Mesenteric fat pad (tissue), 1 donor: ENCODE measurements around the gene TMTC1. TPM values are rescaled to one million over a fixed set of nuclear protein-coding genes. Genes with fewer than 3 reads are reported as not detected.
A peak's percentile ranks its signal among the peaks of the same experiment; 100 is the strongest.
"Not testable (repeated sequence)": the region's sequence is repeated elsewhere in the genome, so short reads cannot be mapped to it uniquely, and the experiment has no call there.

Experiments used
- DNase-seq: peaks from one replicate; pipeline ENCODE4 v3.0.0-alpha.2; 2020; ENCODE audit warnings: low spot score
- long read RNA-seq: library from polyadenylated mRNA; unstranded; transcript quantifications from one replicate; pipeline ENCODE4 v2.0.0, GENCODE V29; 2020
- total RNA-seq: library from RNA; stranded (reverse); fragmentation: NEBNext Ultra II Directional; extraction: Animal tissue kit (Norgen Biotek cat#: 25700); gene quantifications from one replicate; pipeline ENCODE4 v1.2.1, GENCODE V29; 2021
- donor health status: DM: yes; HTN: yes; CAD: no.

TMTC1 gene
- total RNA-seq, result 107 TPM
- long read RNA-seq, full-length matches to known transcripts, result 1 of 72 reads
- long read RNA-seq, partial matches to known transcripts, result 5 of 72 reads
- long read RNA-seq, other reads (novel, unspliced or antisense), result 66 of 72 reads

DNA sequence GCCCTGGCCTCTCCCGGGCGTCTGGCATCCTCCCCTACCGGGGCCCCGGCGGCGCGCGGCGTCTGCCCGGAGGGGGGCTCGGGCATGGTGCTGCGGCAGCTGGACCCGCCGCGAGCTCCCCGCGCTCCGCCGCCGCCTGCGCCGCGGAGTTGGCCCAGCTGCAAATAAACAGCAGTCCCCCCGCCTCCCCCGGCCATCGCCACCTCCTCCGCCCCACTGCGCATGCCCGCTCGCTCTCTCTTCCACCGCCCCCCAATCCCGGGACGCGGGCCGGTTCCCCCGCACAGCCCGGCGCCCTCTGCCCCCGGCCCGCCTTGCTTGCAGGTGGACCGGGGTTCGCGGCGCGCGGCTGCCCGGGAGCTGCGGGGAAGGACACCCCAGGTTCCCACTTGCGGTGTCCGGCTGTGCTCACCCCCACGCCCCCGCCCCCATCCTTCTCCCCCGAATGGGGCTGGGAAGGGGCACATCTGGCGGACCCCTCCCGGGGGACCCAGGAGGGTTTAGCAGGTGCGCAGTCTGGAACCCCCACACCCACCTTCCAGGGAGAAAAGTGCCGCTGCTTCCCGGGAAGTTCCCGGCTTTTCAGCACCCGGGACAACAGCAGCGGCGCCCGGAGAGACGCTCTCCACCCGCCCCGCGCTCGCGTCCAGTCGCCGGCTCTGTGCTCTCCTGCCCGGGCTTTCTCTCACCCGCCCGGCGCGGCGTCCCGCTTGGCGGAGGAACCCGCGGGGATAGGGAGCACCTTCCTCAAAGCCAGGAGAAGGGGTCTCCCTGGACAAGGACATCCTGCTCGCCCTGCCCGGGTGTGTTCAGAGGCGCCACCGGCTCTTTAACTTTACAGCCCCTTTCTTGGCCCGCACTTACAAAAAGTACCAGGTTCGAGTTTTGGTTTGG, at the start of gene TMTC1:
Gene TMTC1, minus strand, starts transcription at position 170 of the 894 bp plus-strand sequence. CDS start 191 bp downstream, outside the sequence.
- peak; percentile 91 for DNase-seq

DNA sequence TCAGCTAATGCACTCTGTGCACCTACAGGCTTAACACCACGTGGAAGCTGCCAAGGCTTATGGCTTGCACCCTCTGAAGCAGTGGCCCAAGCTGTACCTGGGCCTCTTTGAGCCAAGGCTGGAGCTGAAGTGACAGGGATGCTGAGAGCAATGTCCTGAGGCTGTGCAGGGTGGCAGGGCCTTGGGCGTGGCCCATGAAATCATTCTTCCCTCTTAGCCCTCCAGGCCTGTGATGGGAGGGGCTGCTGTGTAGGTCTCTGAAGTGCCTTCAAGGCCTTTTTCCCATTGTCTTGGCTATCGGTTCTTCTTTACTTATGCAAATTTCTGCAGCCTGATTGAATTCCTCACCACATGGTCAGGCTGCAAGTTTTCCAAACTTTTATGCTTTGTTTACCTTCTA, 47.4 kb upstream of the TMTC1 start:
- DNase-seq, result peak; percentile 79

DNA sequence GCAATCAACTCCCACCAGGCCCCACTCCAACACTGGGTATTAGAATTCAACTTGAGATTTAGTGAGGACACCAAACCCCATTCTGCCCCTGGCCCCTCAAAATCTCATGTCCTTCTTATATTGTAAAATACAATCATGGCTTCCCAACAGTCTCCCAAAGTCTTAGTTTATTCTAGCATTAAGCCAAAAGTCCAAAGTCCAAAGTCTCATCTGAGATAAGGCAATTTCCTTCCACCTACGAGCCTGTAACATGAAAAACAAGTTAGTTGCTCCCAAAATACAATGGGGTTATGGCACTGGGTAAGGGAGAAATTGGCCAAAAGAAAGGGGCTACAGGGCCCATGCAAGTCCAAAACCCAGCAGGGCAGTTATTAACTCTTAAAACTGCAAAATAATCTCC, 46.6 kb upstream of the TMTC1 start:
- DNase-seq, result no peak

DNA sequence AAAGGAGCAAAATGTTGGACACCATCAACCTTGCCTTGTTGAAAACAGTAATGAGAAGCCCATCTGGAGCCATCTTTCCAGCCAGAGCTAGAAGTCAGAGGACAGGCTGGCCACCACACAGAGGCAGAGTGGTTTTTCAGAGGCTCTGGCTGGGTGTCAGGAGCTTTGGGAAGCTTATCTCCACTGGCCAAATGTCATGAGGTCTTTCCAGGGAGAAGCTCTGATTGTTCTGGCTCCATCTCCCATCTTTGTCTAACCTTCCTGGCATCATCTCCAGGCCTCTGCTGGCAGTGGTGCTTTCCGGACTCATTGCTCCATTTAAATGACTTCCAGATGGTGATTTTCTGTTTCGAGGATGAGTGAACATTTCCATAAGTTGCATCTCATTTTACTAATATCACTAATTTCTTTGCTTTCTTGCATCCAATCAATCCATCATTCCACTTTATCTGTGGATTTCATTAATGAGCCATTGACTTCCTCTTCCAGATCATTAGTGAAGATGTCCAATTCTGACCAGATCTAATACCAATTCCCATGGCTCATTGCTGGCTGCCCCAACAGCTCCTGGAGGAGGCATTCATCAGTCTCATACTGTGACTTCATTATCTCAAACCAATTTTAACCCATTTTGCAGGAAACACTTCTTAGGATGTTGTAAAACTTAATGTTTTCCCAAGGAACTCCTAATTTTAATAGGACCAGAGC, 35.3 kb upstream of the TMTC1 start:
- no peak for DNase-seq

DNA sequence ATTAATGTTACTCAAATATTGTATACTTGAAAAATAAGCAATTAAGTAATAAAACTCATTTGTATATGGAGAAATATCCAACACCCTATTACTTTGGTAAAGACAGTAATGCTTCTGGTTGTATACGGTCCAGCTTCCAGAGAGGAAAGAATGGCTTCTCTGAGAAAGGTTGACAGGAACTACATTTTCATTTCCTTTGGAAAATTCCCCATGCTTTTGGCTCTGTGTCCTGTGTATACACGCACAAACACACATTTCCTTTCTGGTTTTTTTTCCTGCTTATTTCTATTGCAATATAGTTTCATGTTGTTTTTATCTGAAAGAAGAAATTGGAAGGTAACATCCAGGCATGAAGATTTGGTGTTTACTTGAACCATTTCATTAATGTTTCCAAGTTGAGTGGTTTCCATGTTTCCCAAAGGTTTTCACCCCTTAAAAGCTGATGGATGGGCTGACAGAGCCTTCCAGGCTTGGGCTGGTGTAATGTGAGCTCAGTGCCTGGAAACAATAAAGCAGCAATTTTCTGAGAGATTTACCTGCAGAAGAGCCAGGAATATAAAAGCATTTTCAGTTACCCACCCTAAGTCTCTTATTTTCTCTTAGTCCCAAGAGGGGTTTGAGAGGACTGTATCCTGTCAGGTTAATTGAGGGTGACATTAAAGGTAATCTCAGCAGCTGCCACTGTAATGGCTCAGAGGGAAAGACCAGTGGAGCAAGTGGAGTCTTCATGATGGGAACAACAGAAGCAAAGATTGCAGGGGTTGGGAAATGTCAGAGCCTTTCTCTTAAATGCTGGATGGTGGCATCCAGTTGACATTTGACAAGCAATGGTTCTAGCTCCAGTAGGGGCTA, 33.4 kb upstream of the TMTC1 start:
- no peak for DNase-seq

DNA sequence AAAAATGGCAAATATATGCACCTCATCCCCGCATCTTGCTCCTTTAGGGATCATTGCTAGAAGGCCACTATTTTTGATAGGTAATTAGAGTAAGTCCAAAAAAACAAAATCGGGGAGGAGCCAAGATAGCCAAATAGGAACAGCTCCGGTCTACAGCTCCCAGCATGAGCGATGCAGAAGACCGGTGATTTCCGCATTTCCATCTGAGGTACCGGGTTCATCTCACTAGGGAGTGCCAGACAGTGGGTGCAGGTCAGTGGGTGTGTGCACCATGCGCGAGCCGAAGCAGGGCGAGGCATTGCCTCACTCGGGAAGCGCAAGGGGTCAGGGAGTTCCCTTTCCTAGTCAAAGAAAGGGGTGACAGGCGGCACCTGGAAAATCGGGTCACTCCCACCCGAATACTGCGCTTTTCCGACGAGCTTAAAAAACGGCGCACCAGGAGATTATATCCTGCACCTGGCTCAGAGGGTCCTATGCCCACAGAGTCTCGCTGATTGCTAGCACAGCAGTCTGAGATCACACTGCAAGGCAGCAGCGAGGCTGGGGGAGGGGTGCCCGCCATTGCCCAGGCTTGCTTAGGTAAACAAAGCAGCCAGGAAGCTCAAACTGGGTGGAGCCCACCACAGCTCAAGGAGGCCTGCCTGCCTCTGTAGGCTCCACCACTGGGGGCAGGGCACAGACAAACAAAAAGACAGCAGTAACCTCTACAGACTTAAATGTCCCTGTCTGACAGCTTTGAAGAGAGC, 26.0 kb upstream of the TMTC1 start:
- DNase-seq, result not testable (repeated sequence)

DNA sequence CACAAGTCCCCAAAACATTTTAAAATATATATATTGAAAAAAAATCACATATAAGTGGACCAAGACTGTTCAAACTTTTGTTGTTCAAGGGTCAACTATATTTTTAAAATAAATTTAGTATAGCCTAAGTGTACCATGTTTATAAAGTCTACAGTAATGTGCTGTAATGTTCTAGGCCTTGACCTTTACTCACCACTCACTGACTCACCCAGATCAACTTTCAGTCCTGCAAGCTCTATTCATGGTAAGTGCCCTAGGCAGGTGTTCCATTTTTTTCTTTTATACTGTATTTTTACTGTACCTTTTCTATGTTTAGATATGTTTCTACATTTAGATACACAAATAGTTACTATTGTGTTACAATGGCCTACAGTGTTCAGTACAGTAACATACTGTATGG, 23.4 kb upstream of the TMTC1 start:
- no peak for DNase-seq

DNA sequence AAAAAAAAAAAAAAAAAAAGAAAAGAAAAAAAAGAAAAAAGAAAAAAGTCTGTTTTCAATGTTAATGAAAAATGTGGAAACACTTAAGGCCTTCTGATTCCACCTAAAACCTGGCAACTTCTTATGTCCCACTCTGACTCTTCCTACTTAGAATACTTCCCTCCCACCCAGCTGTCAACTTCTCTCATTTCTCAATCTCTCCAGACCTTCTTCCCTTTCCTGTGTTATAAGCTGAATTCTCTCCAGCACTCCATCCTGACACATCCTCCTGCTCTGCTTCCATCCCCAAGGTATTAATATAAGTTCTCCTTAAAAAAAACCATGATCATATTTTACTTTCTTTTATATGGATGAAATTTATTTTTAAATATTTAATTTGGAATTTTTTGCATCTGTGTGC, 20.3 kb upstream of the TMTC1 start:
- DNase-seq, result no peak

DNA sequence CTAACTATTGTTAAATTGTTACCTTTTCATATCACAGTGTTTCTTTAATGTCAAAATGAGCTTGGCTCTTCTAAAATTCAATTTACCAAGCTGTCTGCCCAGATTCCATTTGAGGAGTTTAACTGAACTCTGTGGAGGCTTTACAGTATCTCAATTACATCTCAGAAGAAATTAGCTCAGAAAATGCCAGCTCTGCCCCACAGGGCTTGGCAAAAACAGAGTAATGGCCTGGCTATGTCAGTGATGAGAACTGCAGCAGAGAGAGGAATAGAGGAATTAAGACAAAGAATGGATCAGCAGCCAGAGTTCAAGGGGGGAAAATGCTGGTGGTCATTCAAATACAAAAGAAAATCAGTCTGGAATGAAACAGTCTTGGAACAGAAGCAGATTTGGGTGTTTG, 15.8 kb upstream of the TMTC1 start:
- no peak for DNase-seq

DNA sequence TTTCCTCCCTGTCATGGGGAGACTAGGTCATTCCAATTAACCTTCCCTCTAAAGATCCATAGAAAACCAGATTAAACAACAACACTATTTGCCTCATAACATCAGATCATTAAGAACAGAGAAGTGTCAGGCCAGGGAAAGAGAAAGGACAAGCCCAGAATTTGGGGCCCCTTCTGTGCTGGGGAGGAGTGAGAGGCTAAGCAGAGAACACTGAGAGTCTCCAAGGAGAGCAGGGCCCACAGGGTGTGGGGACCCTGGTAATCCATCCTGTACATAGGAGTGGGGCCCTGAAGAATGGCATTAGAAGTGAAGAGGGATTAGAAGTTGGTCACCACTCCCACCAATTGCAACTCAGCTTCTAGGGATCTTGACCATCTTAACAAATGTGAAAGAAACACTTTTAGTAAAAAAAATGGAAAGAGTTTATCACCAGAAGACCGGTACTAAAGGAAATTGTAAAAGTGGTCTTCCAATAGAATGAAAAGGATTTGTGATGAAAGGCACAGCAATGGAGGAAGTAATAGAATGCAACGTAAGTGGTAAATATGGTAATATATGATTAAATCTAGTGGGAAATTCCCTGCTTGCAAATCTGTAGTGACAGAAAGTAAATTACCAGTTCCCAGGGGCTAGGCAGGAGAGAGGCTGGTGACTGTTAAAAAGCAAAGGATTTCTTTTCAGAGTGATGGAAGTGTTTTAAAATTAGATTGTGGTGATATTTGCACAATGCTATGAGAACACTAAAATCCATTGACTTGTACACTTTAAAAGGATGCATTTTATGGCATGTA, 14.0 kb upstream of the TMTC1 start:
- no peak for DNase-seq

DNA sequence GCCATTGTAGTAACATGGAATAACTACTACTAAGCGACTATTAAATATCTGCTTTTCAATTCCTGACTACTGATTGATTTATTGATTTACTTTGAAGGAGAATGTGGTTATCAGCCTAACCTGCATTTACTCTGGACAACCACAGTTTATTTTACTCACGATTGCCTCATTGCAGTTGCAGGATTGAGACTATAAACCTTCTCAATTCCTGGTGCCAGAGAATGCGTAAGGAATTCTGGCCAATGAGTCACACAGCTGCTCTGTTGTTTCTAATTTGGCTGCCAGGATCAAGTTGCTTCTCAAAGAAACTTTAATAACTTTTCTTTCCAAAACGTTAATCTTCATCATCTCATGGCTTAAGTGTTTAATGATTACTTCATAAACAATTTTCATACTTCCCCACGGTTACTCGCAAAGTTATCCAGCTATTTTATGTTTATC, 13.1 kb upstream of the TMTC1 start:
- no peak for DNase-seq

DNA sequence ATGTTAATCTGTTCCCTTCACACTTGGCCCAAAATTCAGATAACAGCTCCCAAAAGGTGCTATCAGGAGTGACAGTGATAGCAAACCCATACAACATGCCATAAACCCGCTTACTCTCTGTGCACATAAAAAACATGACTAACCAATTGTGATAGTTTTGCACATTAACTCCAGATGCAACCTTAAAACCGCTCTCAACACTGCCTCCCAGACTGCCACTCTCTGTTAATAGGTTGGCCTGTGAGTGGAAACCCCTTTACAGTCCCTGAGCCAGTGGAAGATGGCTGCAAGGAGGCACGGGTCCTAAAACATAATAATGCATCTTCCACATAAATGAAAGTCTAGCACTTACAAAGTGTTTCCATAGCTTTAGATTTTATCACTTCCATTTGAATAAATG, 12.0 kb upstream of the TMTC1 start:
- DNase-seq, result no peak

DNA sequence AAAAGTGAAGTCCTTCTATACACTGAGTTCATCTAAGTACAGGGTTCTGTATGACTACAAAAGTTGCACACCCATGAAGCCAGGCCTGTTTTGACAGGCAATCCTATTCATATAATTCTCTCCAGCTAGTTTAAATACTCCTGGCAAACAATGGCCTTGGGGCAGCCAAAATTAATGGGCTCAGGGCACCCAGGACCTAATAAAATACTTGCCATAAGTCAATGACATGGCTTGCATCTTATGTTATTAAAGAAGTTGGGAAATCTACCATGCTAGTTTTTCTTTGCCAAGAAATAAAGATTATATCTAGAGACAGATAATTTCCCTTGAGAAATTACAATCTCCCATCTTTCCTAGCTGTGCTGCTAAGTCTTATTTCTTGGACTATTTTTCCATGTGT, 11.1 kb upstream of the TMTC1 start:
- no peak for DNase-seq

DNA sequence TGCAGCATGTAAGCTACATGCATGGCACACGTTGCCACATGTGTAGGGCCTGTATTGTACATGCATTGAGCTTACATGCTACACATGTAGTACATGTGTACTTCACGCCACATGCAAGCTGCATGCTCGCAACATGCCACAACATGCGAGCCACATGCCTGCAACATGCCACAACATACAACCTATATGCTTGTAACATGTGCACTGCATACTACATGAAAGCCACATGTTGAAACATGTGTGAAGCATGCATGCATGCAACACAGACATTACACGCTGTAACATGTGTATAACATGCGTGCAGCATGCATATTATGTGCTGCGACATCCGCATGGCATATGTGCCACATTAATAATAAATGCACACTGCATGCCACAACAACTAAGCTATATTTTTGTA, 9.1 kb upstream of the TMTC1 start:
- DNase-seq, result no peak

DNA sequence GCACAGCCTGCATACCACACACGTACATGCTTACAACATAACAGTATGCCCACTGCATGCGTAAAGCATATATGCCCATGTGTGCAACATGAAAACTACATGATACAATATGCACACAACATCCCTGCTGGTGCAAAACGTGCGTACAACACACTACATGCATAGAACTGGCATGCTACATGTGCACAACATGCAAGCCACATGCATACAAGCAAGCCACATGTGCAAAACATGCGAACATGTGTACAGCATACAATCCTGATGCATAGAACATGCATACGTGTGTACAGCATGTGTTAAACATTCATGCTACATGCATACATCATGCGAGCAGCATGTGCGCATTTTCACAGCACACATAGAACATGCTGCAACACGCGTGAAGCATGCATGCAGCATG, 8.4 kb upstream of the TMTC1 start:
- DNase-seq, result no peak

DNA sequence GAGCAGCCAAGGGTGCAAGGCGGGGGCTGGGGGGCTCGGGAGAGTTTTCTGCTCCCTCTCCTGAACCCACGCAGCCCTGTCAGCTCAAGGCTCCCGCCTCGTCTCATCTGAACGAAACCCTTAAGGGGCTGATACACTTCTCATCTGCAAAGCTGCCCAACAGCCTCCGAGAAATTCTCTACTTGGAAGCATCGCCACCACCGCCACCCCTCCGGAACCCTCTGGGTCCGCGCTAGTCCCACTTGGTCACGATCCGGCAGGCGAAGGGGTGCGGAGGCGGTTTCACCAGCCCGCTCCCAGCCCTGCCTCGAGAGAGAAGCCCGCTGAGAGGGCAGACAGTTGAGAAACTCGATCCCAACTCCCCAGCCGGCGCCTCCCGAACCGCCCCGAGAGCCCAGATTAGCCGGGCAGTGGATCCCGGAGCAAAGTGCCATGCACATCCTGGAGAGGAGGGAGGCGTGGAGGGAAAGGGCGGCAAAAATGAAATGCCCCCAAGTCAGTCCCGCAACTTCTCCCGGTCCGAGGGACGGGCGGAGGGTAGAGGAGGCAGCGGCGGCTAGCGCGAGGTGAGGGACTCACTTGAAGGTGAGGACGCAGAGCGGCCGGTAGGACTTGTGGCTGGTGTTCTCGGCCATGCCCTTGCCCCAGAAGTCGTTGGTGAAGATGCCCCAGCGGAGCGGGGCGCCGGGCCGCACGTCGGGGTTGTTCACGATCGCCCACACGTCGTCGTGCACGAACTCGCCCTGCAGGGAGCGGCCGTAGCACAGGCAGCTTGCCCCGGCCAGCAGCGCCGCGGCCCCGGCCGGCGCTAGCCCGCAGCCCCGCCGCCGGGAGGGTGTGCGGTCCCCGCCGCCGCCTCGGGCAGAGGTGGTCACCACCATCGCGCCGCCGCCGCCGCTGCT, 620 bp downstream of the TMTC1 start:
- DNase-seq, result no peak

DNA sequence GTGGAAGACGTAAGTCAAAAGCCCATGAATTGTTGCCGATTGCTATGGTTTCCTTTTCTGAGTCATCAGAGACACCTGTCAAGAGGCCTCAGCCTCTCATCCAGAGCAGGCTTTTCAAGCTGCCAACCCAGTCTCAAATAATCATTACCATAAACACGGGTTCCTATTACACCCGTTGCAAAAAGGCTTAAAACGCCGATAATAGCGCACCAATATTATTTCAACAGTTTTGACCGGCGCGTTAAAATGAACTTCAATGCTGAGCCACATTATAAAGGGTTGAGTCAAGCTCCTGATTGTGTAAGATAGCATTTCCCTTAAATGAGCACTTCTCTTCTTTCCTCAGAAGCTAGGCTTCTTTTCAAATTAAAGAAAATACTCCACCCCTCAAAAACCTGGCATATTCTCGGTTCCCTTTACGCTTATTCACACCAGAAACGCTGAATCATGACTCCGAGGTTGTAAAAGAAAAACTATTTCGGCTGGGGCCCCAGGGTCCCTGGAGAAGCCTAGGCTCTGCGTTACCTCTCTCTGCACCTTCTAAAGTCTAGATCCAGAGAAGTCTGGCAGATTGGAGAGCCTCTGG, 1.4 kb downstream of the TMTC1 start:
- no peak for DNase-seq

DNA sequence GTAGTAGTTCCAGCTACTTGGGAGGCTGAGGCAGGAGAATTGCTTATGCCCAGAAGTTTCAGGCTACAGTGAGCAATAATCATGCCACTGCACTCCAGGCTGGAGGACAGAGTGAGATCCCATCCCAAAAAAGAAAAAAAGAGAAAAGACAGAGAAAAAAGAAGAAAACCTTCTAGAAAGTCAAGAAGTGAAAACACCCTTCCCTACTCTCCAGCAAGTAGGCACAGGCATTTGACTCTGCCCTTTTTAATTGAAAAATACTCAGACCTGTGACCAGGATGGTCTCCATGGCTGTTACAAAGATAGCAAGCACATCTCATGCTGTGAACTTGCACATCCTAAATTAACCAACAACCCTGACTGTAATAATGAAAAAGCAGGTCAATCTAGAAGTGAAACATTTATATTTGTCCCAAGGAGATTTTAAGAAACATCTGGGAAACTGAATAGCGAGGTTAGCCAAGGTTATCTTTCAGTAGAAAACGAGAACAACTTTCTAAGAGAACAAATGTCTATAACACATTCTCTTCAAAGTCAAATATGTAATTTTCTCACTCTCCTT, 2.0 kb downstream of the TMTC1 start:
- DNase-seq, result no peak
